22Rv1 (cell line): Measurements from ENCODE around the gene USP24.

ENCODE experiments used
- ZFX ChIP-seq: fragments of 450-650 bp; IDR thresholded peaks from 2 replicates; pipeline ENCODE4 v1.6.1; 2017; ENCODE audit warnings: antibody characterized with exemption, borderline replicate concordance
- TF ChIP-seq, protein P1 (sequence below): fragments of 450-650 bp; IDR thresholded peaks from 2 replicates; pipeline ENCODE4 v1.5.1; 2017; ENCODE audit warnings: mild to moderate bottlenecking

DNA sequence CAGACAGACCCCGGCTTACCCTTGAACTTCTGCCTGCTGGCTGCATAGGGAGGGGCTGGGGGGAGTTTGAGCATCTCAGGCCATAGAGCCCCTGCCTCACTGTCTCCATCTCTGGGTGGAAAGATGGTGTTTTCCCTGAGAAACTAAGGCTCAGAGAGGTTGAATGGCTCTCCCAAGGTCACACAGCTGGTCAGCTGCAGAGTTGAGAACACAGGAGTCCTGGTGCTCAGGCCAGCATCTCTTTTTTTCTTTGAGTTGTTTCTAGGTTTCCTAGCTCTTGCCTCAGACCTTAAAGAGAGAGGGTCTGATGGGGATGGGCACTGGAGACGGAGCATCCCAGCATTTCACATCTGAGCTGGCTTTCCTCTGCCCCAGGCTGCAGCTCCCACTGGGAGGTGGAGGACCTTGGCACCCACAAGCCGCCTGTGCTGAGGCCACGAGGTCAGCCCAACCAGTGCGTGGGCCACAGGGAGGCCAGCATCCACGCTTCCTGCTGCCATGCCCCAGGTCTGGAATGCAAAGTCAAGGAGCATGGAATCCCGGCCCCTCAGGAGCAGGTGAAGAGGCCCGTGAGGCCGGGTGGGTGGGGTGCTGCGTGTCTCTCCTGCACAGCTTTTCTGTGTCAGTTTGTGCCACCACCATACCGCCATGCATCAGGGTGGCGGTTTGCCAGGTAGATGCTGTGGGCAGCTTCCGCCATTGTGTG, 154.0 kb downstream of the USP24 start:
- TF ChIP-seq, protein P1, sequence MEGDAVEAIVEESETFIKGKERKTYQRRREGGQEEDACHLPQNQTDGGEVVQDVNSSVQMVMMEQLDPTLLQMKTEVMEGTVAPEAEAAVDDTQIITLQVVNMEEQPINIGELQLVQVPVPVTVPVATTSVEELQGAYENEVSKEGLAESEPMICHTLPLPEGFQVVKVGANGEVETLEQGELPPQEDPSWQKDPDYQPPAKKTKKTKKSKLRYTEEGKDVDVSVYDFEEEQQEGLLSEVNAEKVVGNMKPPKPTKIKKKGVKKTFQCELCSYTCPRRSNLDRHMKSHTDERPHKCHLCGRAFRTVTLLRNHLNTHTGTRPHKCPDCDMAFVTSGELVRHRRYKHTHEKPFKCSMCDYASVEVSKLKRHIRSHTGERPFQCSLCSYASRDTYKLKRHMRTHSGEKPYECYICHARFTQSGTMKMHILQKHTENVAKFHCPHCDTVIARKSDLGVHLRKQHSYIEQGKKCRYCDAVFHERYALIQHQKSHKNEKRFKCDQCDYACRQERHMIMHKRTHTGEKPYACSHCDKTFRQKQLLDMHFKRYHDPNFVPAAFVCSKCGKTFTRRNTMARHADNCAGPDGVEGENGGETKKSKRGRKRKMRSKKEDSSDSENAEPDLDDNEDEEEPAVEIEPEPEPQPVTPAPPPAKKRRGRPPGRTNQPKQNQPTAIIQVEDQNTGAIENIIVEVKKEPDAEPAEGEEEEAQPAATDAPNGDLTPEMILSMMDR: no peak
- no peak for TF ChIP-seq ZFX
